ENCODE measurements around the gene MLX. TPM values are rescaled to one million over a fixed set of nuclear protein-coding genes. Genes with fewer than 3 reads are reported as not detected.

Gene MLX
- total and polyA plus RNA-seq, 2 of the 8 experiments (the other 6 are each of a cell fraction or from before 2014, with no cell fraction given) = 27.0 to 27.5 TPM

- Histone ChIP-seq H3K9me3 (ENCODE audit: insufficient read depth in 2 of 2, low read depth in 1 of 2, low read length in 1 of 2) (no peaks in the 10 kb centered on the region), H3K4me2 (ENCODE audit: insufficient read depth in 1 of 2, low read depth in 2 of 2, low read length in 2 of 2) (peak overlapping the region; percentile 48 to 84), H3K18ac (ENCODE audit: extremely low read depth, low read length) (no peak overlapping the region; the same call in 1 of the 2 replicates), H3K9ac (replicated peaks in 1 of 4; ENCODE audit: extremely low read depth in 1 of 4, low read depth in 3 of 4, low read length in 3 of 4) (peak overlapping the region in 3 of 4 experiments; percentile 0 to 46 (median 31); a peak in 1 of 7 replicates), H2BK5ac (ENCODE audit: low read depth, low read length) (peak overlapping the region; percentile 66; the same call in 1 of the 2 replicates), H3K79me1 (ENCODE audit: low read depth, low read length) (no peaks in the 10 kb centered on the region), H2AFZ (ENCODE audit: low read length) (no peak overlapping the region), H2BK15ac (ENCODE audit: low read length) (peak overlapping the region; percentile 88; the same call in 1 of the 2 replicates), H3K23ac (ENCODE audit: insufficient read length) (no peak overlapping the region), H3K56ac (replicated peaks; ENCODE audit: insufficient read length, low read depth, low read length) (peak overlapping the region; percentile 74), H4K20me1 (replicated peaks in 1 of 2; ENCODE audit: control insufficient read depth in 1 of 2, insufficient read depth in 2 of 2, low read length in 2 of 2) (peaks cover 0 to 4% of the 10 kb centered on the region in 2 experiments), H3K27ac (ENCODE audit: low read depth, low read length) (no peak overlapping the region), H3K14ac (ENCODE audit: insufficient read length) (no peak overlapping the region), H3K4me3 (ENCODE audit: extremely low read depth in 1 of 4, insufficient read depth in 2 of 4, low read depth in 3 of 4, low read length in 4 of 4) (peak overlapping the region; percentile 31 to 61 (median 37)), H3K4me1 (replicated peaks in 1 of 4; ENCODE audit: control insufficient read depth in 3 of 4, insufficient read depth in 4 of 4, low read length in 3 of 4) (peaks cover 0 to 8% (median 7%) of the 10 kb centered on the region in 4 experiments; a peak in 5 of 7 replicates), H4K91ac (replicated peaks; ENCODE audit: insufficient read length, low read length) (peak overlapping the region; percentile 30), H3K79me2 (ENCODE audit: control insufficient read depth in 1 of 2, insufficient read depth in 2 of 2, low read length in 2 of 2) (no peaks in the 10 kb centered on the region), H4K5ac (ENCODE audit: insufficient read length, low read depth, low read length) (peak overlapping the region; percentile 64), H2AK5ac (ENCODE audit: low read depth, low read length) (no peak overlapping the region), H3K23me2 (ENCODE audit: low read depth, low read length) (peaks cover 2% of the 10 kb centered on the region; the same call in 1 of the 2 replicates), H2BK120ac (replicated peaks; ENCODE audit: low read depth, low read length) (no peak overlapping the region), H3K4ac (replicated peaks; ENCODE audit: insufficient read length, low read depth, low read length) (peak overlapping the region; percentile 85), H2BK12ac (ENCODE audit: low read depth, low read length) (no peak overlapping the region), H4K8ac (ENCODE audit: extremely low read depth, insufficient read depth, low read length) (peak overlapping the region; percentile 81), H3K27me3 (replicated peaks in 1 of 4; ENCODE audit: control insufficient read depth in 3 of 4, extremely low read depth in 1 of 4, insufficient read depth in 3 of 4, low read length in 3 of 4) (no peaks in the 10 kb centered on the region), H2BK20ac (ENCODE audit: low read length) (no peak overlapping the region), H3K36me3 (ENCODE audit: control insufficient read depth in 2 of 4, insufficient read depth in 4 of 4, low read length in 3 of 4) (peaks cover 0 to 6% (median 1%) of the 10 kb centered on the region in 4 experiments; a peak in 4 of 8 replicates)
- ChIA-PET CTCF (ENCODE audit: partially characterized antibody) (interaction anchor here (0.6 to 3.0 kb wide), 15 partner anchors 11 to 145 kb away, joined by 3 to 28 read pairs (median 3); partner anchors contain the start of genes MLX, NAGLU and PSMC3IP), POLR2A (ENCODE audit: partially characterized antibody) (interaction anchor here (0.6 to 4.3 kb wide), 12 partner anchors 11 to 134 kb away, joined by 3 to 43 read pairs (median 4); partner anchors contain the start of genes MLX, NAGLU, PSMC3IP and RETREG3)
- FAIRE-seq (no peak), DNase-seq (ENCODE audit: low read depth in 1 of 2, low spot score in 2 of 2) (peak; percentile 82 to 97)
- 10% methylated on average over 64 of the region's 74 CpGs; no CpG with 5 or more reads in 1 of the 2 experiments for WGBS, 2 experiments (ENCODE audit: extremely low coverage in 1 of 2, insufficient coverage in 1 of 2, insufficient read length in 1 of 2, insufficient replicate concordance in 2 of 2, low coverage in 1 of 2, low lambda C conversion rate in 2 of 2, missing lambda C conversion rate in 1 of 2)
- TF ChIP-seq SP1 (IDR thresholded peaks at IDR 0.05; ENCODE audit: low read depth, low read length) (0 out of 2 replicates have a peak, but pooled peaks have one; percentile 30), GTF2F1 (IDR thresholded peaks at IDR 0.05; ENCODE audit: borderline replicate concordance, low read depth, low read length) (no peak), YY1 (IDR thresholded peaks at IDR 0.05; ENCODE audit: low read depth, low read length) (no peak), ZNF274 (IDR thresholded peaks at IDR 0.05; ENCODE audit: borderline replicate concordance, extremely low read depth, low read length) (no peak), CTCF (IDR thresholded peaks at IDR 0.05; ENCODE audit: control extremely low read depth in 1 of 3, insufficient read depth in 1 of 3, low read depth in 1 of 3, low read length in 3 of 3) (peak; percentile 75 to 89 (median 77)), TCF12 (IDR thresholded peaks at IDR 0.05; ENCODE audit: low read depth, low read length) (no peak), POLR2AphosphoS5 (IDR thresholded peaks at IDR 0.05; ENCODE audit: low read depth, low read length) (0 out of 2 replicates have a peak, but pooled peaks have one; percentile 67), GABPA (IDR thresholded peaks at IDR 0.05; ENCODE audit: borderline replicate concordance, insufficient read depth, low read length) (peak; percentile 76; the same call in 1 of the 2 replicates), ASH2L (IDR thresholded peaks at IDR 0.05; ENCODE audit: low read length) (peak; percentile 47)
Measured at GRCh38 chr17:42548070-42548837, 18.6 kb upstream of the MLX start.
